ENCODE results near the gene HSPA12A. TPM values are rescaled to one million over a fixed set of nuclear protein-coding genes. Genes with fewer than 3 reads are reported as not detected.

HSPA12A gene
- polyA plus RNA-seq, 2 donors, result 1.7 TPM

DNA sequence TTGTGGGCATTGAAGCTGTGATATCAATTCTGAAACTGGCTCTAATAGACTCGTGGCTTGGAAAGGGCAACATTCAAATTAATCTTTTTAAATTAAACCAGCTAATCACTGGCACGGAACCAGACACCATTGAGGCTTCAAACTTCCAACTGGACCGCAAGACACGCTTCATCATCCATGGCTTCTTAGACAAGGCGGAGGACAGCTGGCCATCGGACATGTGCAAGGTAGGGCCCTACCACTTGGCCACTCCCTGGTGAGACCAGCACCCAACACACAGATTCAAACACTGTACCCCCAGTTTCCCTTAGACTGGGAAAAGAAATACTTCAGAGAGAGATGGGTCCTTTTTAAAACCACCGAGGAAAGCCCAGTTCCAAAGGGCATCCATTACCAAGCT lies 116.5 kb downstream of the HSPA12A start:
- H3K9me3 ChIP-seq (ENCODE audit: control insufficient read depth in 2 of 2, insufficient read depth in 1 of 2, low read depth in 1 of 2, low read length in 1 of 2), result no peaks in the 10 kb centered on the region
- H3K4me1 ChIP-seq (ENCODE audit: control insufficient read depth in 2 of 2, insufficient read depth in 2 of 2, low read length in 1 of 2), result peaks cover 6 to 7% of the 10 kb centered on the region in 2 donors
- no peak overlapping the region for H3K4me3 ChIP-seq (ENCODE audit: low read depth in 1 of 2, low read length in 2 of 2)
- H3K27me3 ChIP-seq (ENCODE audit: control insufficient read depth in 1 of 2, insufficient read depth in 2 of 2, low read length in 2 of 2), result peaks cover 0 to 5% of the 10 kb centered on the region in 2 donors
- 83 to 89% methylated on average over 7 of the region's 7 CpGs for WGBS, 2 donors
- H3K36me3 ChIP-seq (ENCODE audit: control insufficient read depth in 2 of 2, insufficient read depth in 2 of 2, low read length in 1 of 2), result no peaks in the 10 kb centered on the region
- H3K27ac ChIP-seq (ENCODE audit: low read depth in 2 of 2, low read length in 1 of 2), result no peak overlapping the region

DNA sequence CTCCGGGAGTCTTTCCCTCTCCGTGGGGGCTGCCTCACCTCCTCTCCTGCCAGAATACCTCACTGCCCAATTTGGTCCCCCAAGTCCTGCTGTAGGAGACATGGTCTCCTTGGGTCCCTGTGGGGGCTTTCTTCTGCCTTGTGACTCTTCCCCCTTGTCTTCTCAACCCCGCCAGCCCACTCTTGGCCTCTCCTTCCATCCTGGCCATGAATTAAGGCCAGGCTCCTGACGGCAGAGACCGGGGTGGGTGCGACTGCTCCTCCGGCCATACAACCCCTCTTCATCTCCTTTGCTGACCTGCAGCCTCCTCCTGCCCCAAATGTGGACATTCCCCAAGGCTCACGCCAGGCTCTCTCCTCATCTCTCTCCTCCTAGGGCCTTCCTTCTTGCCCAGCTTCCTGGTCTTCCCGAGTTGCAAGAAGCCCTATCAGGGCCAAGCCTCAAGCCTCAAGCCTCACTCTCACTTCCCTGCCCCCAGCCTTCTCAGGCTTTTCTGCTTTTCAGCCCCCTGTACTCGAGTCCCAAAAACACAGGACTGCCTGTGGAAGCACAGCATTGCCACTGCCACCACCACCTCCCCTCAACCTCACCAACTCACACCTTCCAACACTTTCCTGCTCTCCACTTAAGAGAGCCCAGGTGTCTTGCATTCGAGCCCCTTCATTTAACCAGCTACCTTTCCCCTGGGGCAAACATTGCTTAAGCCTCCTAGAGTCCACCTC lies 120.3 kb downstream of the HSPA12A start:
- peaks cover 0 to under 1% of the 10 kb centered on the region in 2 donors for H3K4me1 ChIP-seq (ENCODE audit: control insufficient read depth in 2 of 2, insufficient read depth in 2 of 2, low read length in 1 of 2)
- WGBS, 2 donors, result 72 to 83% methylated on average over 11 of the region's 11 CpGs
- H3K36me3 ChIP-seq (ENCODE audit: control insufficient read depth in 2 of 2, insufficient read depth in 2 of 2, low read length in 1 of 2), result no peaks in the 10 kb centered on the region
- no peaks in the 10 kb centered on the region for H3K9me3 ChIP-seq (ENCODE audit: control insufficient read depth in 2 of 2, insufficient read depth in 1 of 2, low read depth in 1 of 2, low read length in 1 of 2)
- peaks cover 0 to 5% of the 10 kb centered on the region in 2 donors for H3K27me3 ChIP-seq (ENCODE audit: control insufficient read depth in 1 of 2, insufficient read depth in 2 of 2, low read length in 2 of 2)
- H3K27ac ChIP-seq (ENCODE audit: low read depth in 2 of 2, low read length in 1 of 2), result no peak overlapping the region
- no peak overlapping the region for H3K4me3 ChIP-seq (ENCODE audit: low read depth in 1 of 2, low read length in 2 of 2)

DNA sequence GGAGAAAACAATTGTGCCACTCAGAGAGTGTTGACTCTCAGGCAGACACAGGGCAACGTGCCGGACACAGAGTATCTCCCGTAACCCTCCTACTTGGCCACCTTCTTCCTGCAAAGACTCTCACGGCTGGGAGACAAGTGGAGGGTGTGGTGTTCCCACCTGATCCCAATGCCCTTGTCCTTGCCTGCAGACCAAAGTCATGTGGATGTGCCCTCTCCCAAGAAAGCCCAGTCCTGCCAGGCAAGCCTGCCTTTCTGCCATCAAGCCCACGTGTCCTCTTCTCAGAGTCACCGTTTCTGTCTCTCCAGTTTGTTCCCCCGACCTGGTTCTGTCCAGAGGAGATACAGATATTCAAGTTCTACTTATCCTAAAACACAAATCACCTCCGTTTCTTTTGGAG lies 120.9 kb downstream of the HSPA12A start:
- H3K9me3 ChIP-seq (ENCODE audit: control insufficient read depth in 2 of 2, insufficient read depth in 1 of 2, low read depth in 1 of 2, low read length in 1 of 2), result no peaks in the 10 kb centered on the region
- H3K27ac ChIP-seq (ENCODE audit: low read depth in 2 of 2, low read length in 1 of 2), result no peak overlapping the region
- H3K4me1 ChIP-seq (ENCODE audit: control insufficient read depth in 2 of 2, insufficient read depth in 2 of 2, low read length in 1 of 2), result no peaks in the 10 kb centered on the region
- WGBS, 2 donors, result 68 to 77% methylated on average over 8 of the region's 8 CpGs
- H3K36me3 ChIP-seq (ENCODE audit: control insufficient read depth in 2 of 2, insufficient read depth in 2 of 2, low read length in 1 of 2), result no peaks in the 10 kb centered on the region
- no peak overlapping the region for H3K4me3 ChIP-seq (ENCODE audit: low read depth in 1 of 2, low read length in 2 of 2)
- H3K27me3 ChIP-seq (ENCODE audit: control insufficient read depth in 1 of 2, insufficient read depth in 2 of 2, low read length in 2 of 2), result peaks cover 0 to 5% of the 10 kb centered on the region in 2 donors

Other genes with a start within 250 kb of the HSPA12A start
- gene PNLIP, start 196.6 kb downstream of the HSPA12A start, polyA plus RNA-seq, result under 1 TPM; 0.14 to 0.37 TPM
- gene PNLIPRP1, start 151.6 kb downstream of the HSPA12A start, polyA plus RNA-seq, result under 1 TPM; 0.15 to 0.29 TPM
- under 1 TPM; 0.05 to 0.14 TPM for gene PNLIPRP2, start 121.6 kb downstream of the HSPA12A start, polyA plus RNA-seq
- under 1 TPM; 0.04 to 0.07 TPM for gene ENO4, start 106.9 kb upstream of the HSPA12A start, polyA plus RNA-seq

Measured in esophagus (tissue), 2 donors.